GM12874 (cell line): ENCODE measurements around the gene SMIM5.

ENCODE experiments used
- CTCF ChIP-seq: IDR thresholded peaks from 2 replicates; pipeline ENCODE4 v1.5.1; 2011; ENCODE audit warnings: low read depth, mild to moderate bottlenecking, control low read depth, low read length, moderate library complexity; ENCODE audit not compliant: insufficient read depth

SMIM5 gene

GRCh38 chr17:75688209-75688825 is 55.1 kb downstream of the SMIM5 start:
- TF ChIP-seq CTCF, result no peak

GRCh38 chr17:75689441-75689873 is 56.2 kb downstream of the SMIM5 start:
- no peak for TF ChIP-seq CTCF
